Right renal cortex interstitium (tissue), 3 donors: ENCODE data around the gene KIAA0232. TPM values are rescaled to one million over a fixed set of nuclear protein-coding genes. Genes with fewer than 3 reads are reported as not detected.
A peak's percentile ranks its signal among the peaks of the same experiment; 100 is the strongest.
"Not testable (repeated sequence)": the region's sequence is repeated elsewhere in the genome, so short reads cannot be mapped to it uniquely, and the experiment has no call there.

Source experiments
- DNase-seq, 3 donors: peaks; one replicate each; pipeline ENCODE4 v3.0.0-alpha.2; 2013; ENCODE audit warnings: low read depth in 3 of 3, low spot score in 2 of 3
- polyA plus RNA-seq, 3 donors: library from polyadenylated mRNA; unstranded; fragments of 120-200 nt; gene quantifications; one replicate each; pipeline ENCODE4 v1.2.1, GENCODE V29; 2013; ENCODE audit not compliant: insufficient read length in 3 of 3

KIAA0232 gene
- polyA plus RNA-seq, 3 donors: 43.9 to 46.6 (median 45.8) TPM

DNA sequence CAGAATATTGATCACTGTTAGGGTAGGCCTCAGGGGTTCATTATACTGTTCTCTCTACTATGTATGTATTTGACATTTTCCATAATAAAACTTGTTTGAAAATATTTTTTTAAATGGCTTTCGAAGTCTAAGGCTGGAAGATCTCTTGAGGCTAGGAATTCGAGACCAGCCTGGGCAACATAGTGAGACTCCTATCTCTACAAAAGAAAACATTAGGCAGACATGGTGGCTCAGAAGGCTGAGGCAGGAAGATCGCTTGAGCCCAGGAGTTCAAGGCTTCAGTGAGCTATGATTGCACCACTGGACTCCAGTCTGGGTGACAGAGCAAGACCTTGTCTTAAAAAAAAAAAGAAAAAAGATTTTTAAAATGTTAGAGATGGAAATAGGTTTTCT, 111.6 kb downstream of the KIAA0232 start:
- no peak for DNase-seq

DNA sequence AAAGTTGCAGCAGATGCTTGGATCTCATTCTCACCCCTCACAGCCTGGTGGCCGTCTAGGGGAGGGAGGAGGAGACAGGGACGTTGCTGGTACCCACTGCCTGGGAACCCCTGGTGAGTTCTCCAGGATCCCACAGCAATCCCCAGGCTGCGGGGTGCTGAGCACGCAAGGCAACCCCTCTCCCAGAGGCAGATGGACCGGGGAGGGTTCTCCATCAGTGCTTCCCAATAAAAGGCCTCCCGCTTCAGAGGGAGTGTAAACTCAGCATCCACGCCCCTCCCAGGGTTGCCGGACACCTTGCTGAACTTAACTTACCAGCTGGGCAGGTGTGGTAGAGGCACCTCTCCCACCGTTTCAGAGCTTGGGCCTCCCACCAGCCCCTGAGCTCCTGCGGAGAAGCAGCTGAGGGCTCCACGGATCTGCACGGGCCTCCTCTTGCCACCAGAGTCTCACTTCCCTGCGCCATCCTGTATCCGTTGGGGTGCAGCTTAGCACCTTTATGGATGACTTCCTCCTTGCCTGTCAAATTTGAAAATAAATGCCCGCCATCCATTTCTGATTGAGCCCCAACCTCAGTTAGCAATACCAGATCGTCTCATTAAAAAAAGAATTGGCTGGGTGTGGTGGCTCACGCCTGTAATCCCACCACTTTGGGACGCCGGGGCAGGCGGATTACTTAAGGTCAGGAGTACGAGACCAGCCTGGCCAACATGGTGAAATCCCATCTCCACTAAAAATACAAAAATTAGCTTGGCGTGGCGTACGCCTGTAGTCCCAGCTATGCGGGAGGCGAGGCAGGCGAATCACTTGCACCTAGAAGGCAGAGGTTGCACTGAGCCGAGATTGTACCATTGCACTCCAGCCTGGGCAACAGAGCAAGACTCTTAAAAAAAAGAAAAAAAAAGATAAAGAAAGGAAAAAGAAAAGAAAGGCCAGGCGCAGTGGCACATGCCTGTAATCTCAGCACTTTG, 112.3 kb downstream of the KIAA0232 start:
- no peak for DNase-seq

DNA sequence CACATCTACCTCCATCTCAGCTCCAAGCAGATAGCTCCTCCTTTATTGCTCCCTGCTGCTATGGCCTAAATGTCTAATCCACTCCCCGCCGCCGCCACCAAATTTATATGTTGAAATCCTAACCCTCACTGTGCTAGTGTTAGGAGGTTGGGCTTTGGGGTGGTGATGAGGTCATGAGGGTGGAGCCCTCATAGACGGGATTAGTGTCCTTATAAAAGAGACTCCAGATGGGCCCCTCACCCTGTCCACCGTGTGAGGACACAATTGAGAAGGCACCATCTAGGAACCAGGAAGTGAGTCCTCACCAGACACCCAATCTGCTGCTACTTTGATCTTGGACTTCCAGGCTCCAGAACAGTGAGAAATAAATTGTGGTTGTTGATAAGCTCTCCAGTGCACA, 113.5 kb downstream of the KIAA0232 start:
- no peak for DNase-seq

DNA sequence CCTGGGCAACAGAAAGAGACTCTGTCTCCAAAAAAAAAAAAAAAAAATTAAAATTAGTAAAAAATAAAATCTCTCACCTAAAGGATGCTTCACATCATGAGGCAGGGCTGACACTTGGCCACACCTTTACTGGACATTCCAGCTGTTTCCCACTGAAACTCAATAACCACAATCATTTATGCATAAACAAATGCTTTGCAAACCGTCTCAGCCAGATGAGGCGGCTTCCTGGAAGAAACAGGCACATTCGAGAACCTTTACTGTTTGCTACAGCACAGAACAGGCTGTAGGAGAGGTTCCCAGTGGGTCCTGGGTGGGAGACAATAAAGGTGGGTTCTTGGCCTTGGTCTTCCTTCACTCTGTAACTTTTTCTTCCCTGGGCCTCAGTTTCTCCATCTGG, 116.2 kb downstream of the KIAA0232 start:
- no peak for DNase-seq

DNA sequence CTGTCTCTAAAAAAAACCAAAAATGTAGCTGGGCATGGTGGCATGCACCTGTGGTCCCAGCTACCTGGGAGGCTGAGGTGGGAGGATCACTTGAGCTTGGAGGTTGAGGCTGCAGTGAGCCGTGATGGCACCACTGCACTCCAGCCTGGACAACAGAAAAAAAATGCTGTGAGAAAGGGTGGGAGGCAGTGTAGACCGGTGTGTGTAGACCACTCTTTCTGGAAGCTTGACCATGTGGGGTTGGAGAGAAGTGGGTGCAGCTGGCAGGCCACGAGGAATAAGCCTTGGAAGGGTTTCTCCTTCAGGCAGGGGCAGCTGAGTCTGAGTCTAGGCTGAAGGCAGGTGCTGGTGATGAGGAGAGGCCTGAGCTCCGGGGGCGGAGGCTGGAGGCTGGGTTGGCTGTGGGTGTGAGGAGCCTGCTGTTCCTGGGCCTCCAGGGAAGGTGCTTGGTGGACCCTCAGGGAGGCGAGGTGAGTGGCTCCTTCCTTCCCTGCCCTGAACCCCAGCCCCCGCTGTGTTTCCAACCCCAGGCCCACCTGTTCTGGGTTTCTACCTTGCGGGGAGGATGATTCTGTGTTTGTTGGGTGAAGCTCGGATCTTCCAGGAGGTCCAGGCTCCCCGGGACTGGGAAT, 117.8 kb downstream of the KIAA0232 start:
- DNase-seq: no peak

DNA sequence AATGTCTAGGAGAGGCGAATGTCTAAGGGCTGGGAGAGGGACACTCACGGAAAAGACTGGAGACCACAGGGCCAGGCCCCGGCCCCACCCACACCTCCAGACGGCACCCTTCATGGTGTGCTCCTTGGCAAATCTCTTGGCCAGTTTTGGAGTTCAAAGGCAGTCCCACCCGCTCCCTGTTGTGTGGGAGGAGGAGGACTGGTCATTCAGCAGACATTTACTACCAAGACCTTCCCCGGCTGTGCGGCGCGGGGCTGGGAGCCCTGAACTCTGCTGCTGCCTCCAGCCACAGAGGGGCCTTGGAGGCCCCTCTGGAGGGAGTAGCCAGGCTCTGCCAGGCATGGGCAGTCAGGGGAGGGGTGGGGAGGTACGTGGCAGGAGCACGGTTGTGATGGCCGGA, 118.4 kb downstream of the KIAA0232 start:
- DNase-seq: no peak

DNA sequence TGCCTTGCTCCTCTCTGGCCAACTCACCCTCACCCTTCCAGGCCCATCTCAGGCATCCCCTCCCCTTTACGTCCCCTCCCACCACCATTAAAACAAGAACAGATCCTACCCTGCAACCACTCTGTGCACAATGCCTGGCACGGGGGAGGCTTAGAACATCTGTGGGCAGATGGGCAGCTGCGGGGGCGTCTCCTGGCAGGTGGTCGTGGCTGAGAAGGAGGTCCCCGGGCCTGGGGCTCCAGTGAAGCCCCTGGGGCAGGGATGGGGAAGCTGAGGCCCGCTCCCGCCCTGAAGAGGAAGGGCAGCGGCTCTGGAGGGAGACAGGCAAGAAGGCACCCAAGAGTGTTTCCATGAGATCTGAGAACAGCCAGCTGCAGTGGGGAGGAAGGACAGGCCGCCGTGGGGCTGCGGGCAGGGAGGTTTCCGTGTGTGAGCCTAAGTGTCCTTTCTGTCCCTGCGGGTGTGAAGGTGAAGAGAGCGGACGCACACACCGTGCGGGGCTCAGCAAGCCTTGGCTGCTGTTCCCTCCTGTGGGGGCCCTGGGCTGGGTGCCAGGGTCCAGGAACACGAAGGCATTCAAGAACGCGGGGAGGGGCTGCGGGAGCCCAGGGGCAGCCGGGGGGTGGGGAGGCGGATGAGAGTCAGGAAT, 119.3 kb downstream of the KIAA0232 start:
- no peak for DNase-seq

DNA sequence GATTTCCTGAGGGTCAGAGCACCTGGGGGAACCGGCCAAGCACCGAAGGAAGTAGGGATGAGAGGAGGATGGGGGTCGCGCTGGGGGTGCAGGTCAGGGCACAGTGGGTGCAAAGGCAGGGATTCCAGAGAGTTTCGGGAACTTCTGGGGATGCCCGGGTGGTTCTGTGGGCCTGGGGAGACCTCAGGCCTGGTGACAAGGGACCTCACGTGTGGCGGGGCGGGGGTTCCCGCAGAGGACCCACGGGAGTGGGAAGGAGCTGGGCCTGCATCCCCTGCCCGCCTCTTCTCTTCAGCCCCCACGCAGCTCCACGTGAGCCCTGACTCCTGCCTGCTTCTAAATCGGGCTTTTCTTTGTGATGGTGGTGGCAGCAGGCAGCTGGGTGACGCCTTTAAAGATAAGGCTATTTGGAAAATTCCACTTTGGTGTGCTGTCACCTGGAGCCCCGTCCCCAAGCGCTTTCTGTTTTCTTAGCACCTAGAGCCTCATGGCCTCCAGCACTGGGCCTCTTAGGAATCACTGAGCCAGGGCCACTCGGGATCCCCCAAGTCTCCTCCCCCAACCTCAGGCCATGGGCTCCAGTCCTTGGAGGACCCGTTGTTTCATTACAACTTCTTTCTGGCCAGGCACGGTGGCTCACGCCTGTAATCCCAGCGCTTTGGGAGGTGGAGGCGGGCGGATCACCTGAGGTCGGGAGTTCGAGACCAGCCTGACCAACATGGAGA, 120.0 kb downstream of the KIAA0232 start:
- no peak for DNase-seq

DNA sequence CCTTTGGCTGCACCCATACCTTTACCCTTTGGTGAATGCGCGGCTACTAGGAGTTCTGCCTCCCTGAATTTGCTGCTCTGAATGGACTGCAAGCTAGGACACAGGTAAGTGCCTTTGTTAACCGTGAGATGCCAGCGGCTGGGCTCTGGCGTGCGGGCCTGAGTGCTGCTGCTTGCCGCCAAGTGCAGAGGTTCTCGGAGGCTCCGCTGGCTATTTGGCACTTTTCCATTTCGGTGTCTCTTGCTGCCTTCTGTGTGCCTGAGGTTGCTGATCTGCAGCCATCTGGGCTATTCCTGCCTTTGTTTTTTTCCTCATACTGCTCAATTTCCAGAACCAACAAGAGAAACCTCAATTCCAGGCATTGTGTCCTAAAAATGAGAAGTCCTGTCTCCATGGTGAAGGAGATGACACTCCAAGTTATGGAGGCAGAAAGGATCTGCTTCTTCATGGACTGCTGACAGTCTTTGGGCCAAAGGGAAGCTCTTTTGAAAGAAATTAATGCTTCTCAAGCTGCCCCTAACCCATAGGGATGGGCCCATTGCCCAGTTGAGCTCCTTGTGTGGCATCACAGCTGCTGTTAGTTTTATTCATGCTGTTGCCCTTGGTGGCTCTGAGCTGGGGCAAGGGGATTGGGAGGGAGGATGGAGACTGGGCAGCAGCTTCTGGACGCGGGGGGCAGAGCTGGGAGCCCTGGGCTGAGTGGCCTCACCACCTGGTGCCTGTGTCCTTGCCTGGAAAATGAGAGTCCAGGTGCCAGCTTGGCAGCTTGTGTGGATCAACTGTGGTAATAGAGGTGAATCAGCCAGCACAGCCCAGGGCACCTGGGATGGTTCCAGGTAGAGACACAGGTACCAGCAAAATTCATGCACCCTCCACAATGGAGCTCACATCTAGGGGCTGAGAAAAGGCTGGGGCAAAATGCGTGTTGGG, 123.3 kb downstream of the KIAA0232 start:
- DNase-seq: no peak

DNA sequence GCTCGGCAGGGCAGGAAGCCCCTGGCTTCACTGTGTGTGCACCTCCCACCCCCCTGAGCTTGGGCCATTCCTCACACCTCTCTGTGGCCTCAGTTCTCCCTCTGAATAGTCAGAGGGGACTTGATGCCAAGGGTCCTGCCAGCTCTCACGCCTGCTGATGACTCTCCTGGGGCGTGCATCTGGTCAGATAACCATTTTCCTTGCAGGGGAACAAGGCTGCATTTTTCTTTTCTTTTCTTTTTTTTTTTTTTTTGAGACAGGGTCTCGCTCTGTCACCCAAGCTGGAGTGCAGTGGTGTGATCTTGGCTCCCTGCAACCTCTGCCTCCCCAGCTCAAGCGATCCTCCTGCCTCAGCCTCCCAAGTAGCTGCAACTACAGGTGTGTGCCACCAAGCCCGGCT, 124.0 kb downstream of the KIAA0232 start:
- not testable (repeated sequence) for DNase-seq

DNA sequence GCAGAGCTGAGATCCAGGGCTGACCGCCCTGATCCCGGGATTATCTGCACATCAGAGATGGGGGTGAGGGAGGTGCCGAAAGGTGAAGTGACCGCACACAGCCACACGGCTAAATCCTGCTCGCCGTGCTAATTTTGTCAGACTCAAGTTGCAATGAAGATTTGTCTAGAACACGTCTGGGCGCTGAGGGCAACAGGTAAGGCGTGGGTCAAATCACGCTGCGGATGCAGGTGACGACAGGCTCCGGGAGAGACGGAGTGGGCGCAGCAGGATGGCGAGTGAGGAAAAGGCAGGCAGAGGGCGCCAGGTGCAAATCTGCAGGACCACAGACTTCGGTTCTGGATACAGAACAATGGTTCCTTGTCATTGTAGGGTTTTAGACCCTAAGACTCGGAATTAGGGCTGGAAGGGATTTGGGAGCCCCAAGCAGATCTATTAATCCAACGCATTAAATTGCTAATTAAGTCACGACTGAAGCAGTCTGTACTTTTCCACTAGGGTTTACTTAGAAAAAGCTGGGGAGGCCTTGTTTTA, 125.2 kb downstream of the KIAA0232 start:
- no peak for DNase-seq

DNA sequence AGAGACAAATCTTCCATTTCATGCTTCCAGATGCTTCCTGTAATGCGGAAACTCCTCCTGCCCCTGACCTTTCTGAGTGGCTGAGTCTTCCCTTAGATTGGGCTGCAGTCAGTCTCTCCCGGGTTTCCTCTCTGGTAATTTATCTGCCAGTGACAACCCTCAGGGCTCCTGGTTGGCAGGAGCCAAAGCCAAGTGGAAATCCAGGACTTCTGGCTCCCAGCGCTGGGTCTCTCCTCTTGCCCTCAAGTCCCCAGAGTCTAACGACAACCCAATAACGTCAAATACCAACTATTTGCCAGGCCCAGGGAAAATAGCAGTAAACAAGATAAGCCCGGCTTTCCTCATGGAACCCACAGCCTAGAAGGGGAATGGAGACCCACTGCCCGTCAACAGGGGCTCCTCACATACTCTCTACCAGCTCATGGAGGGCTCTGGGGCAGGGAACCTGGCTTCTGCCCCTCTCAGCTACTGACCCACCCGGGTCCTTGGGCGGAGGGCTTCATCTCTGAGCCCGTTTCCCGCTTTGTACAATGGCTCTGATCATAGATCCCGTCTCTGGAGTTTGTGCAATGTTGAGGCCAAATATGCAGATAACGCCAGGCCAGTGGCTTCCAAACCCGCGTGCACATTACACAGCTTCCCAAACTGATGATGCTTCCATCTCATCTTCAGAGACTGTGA, 126.0 kb downstream of the KIAA0232 start:
- DNase-seq: no peak

DNA sequence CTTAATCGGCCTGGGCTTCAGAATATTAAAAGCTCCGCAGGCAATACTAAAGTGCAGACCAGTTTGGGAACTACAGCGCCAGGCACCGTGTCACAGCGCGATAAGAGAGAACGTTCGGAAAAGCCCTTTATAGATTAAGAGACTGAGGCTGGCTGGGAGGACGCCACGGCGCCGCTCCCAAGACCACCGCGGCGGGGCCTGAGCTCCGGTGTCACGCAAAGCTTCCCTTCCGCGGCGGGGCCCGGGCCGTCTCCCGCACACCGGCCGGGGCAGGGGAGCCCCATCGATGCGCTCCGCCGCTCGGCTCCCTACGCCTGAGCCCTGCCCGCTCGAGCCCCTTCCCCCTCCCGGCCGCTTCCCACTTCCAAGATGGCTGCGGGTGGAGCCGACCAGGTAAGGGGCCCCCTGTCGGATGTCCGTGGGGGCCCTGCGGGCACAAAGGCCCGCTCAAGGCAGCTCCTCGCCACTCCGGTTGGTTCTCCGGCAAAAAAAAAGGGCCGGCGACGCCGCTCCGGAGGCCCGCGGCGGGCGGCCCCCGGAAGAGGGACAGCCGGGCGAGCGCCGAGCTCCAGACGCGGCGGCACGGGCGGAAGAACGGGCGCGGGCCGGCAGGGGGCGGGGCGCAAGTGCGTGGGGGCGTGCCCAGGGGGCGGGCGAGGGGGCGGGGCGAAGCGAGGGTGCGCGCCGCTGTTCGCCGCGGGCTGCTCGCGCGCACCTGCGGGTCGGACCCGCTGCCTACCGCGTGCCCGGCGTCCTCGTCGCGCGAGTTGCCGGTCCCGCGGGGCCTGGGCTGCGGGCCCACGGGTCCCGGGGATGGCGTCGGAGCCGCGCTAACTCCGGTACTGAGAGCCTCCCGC, 126.8 kb downstream of the KIAA0232 start, which contains the start of gene TBC1D14:
TBC1D14 (plus strand) TSS at position 714 of the 857 bp plus-strand sequence. CDS start 13,564 bp downstream, outside the sequence.
- DNase-seq: peak in 2 of 3 donors; percentile 75 to 82

DNA sequence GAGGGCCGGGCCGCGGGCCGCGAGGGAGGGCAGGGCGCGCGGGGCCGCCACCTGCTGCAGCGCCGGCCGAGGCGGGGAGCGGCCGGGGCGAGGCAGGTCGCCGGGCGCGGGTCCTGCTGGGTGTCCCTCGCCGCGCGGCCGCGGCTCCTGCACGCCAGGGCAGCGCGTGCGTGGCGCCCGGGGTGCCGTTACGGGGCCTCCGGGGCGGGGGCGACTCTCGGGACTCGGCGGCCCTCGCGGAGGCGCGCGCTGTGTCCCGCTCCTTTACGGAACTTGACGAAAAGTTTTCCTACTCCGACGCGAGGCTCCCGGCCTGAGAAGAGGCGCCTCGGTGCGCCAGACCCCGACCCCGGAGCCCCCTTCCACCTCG, 127.4 kb downstream of the KIAA0232 start:
- no peak for DNase-seq

DNA sequence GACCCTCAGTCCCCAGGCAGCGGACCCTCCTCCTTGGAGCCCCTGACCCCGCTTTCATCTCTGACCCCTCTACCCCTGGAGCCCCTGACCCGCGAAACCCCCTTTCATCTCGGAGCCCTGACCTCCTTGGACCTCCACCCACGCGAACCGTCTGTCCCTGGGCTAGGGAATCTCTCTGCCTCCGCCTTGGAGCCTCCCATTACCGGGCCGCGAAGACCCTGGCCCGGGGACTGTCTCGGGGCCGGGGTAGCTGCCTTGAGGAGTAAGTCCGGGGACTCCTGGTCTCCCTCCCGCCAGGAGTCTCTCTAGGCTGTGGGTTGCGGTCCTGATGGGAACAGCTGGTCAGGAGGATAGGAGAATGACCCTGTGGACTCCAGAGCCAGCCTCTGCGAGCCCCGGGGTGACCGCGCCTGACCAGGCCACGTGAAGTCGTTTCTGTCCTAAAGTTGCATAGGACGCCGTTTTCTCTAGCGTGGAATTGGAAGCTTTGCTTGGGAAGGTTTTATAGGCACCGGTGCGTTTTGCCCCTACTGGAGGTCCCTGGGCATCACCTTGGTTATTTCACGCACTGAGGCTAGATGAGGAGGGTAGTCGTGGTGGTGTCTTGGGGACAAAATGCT, 127.9 kb downstream of the KIAA0232 start:
- DNase-seq: no peak

DNA sequence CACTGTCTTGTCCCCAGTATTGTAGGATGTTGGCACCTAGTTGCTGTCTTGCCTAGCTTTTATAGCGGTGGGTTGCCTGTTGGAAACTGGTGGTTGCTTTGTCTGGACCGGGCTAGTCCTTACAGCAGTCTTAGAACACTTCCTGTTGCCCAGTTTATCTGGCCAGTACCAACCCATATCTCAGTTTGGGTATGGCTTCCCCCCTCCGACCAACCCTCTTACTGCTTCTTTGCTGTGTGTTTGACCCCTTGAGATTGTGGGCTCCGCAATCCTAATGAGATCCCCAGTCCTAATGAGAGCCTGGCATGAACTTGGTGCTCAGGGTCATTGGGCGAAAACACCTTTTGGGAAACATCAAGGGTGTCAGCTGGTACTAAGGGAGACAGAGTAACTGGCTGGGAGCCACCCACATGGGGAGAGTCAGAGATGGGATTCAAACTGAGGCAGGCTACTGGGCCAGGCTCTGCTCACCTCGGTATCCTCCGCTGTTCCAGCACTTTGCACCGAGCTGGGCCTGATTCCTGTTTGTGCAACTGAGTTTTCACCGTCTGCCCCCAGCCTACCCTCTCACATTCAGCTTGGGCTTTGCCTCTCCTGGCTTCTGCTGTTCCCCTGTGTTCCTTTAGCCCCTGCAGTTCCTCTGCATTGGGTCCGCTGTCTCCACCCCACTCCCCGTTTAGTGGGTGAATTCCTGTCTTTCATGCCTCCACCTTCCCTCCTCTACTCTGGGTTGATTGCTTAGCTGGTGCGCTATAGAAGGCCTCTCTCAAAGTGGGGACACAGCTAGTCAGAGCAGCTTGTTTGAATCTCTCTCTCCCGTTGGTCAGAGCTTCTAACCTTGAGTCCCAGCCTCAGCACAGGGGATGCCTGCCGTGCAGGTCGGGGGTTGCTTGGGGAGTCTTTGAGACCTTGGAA, 128.7 kb downstream of the KIAA0232 start:
- DNase-seq: no peak
